ENCODE results near the gene IL17REL.

GRCh38 chr22:50007057-50007511 lies 5.5 kb downstream of the IL17REL start:
- TF ChIP-seq, protein P1, sequence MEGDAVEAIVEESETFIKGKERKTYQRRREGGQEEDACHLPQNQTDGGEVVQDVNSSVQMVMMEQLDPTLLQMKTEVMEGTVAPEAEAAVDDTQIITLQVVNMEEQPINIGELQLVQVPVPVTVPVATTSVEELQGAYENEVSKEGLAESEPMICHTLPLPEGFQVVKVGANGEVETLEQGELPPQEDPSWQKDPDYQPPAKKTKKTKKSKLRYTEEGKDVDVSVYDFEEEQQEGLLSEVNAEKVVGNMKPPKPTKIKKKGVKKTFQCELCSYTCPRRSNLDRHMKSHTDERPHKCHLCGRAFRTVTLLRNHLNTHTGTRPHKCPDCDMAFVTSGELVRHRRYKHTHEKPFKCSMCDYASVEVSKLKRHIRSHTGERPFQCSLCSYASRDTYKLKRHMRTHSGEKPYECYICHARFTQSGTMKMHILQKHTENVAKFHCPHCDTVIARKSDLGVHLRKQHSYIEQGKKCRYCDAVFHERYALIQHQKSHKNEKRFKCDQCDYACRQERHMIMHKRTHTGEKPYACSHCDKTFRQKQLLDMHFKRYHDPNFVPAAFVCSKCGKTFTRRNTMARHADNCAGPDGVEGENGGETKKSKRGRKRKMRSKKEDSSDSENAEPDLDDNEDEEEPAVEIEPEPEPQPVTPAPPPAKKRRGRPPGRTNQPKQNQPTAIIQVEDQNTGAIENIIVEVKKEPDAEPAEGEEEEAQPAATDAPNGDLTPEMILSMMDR (IDR thresholded peaks at IDR 0.05; ENCODE audit: insufficient read depth, low read length): no peak
- TF ChIP-seq, protein P2, sequence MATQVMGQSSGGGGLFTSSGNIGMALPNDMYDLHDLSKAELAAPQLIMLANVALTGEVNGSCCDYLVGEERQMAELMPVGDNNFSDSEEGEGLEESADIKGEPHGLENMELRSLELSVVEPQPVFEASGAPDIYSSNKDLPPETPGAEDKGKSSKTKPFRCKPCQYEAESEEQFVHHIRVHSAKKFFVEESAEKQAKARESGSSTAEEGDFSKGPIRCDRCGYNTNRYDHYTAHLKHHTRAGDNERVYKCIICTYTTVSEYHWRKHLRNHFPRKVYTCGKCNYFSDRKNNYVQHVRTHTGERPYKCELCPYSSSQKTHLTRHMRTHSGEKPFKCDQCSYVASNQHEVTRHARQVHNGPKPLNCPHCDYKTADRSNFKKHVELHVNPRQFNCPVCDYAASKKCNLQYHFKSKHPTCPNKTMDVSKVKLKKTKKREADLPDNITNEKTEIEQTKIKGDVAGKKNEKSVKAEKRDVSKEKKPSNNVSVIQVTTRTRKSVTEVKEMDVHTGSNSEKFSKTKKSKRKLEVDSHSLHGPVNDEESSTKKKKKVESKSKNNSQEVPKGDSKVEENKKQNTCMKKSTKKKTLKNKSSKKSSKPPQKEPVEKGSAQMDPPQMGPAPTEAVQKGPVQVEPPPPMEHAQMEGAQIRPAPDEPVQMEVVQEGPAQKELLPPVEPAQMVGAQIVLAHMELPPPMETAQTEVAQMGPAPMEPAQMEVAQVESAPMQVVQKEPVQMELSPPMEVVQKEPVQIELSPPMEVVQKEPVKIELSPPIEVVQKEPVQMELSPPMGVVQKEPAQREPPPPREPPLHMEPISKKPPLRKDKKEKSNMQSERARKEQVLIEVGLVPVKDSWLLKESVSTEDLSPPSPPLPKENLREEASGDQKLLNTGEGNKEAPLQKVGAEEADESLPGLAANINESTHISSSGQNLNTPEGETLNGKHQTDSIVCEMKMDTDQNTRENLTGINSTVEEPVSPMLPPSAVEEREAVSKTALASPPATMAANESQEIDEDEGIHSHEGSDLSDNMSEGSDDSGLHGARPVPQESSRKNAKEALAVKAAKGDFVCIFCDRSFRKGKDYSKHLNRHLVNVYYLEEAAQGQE (IDR thresholded peaks at IDR 0.05; ENCODE audit: insufficient replicate concordance, low read depth): no peak
- TF ChIP-seq SPI1 (IDR thresholded peaks at IDR 0.05; ENCODE audit: borderline replicate concordance, low read depth): no peak
- no peak for TF ChIP-seq POLR2AphosphoS5 (IDR thresholded peaks at IDR 0.05; ENCODE audit: low read depth)
- TF ChIP-seq GABPA (IDR thresholded peaks at IDR 0.05; ENCODE audit: low read depth): no peak

Data from HL-60 (cell line).